Measurements from ENCODE around the gene CISH. TPM values are rescaled to one million over a fixed set of nuclear protein-coding genes. Genes with fewer than 3 reads are reported as not detected.

The CISH gene
- total and polyA plus RNA-seq, 2 of the 4 experiments (the other 2 are of a cell fraction), result 0.90 to 4.0 TPM

DNA sequence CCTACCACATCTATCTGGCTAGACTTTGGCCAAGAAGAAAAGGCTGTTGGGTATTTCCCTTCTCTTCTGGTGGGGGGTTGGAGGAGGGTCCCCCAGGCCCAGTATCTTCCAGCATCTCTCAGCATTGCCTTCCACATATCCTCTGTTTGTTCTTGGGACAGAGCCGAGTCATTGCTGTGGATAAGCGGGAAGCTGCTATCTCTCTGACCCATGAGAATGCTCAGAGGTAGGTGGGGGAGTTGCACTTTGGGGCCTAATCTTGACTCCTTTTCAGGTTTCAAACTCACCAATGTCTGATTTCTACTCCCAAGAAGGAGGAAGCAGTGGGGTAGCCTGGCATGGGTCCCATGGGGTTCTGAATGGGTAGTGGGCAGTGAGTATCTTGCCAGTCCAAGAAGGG lies 34.2 kb downstream of the CISH start:
- no peak overlapping the region for H3K4me3 ChIP-seq (ENCODE audit: insufficient read depth, low read depth, low read length)
- dilution Hi-C loops (cut with HindIII; ENCODE audit: low sequenced_read_pairs, unreplicated experiment), result no loop called here
- ATAC-seq (ENCODE audit: low read depth) (no peak), DNase-seq (no peak)
- H3K79me1 ChIP-seq (ENCODE audit: low read depth in 1 of 2, low read length in 2 of 2), result peaks cover 0 to 5% of the 10 kb centered on the region in 2 experiments; a peak in 1 of 4 replicates
- H4K20me1 ChIP-seq (ENCODE audit: insufficient read depth, low read length), result no peaks in the 10 kb centered on the region
- no peak overlapping the region for H3K4me2 ChIP-seq (ENCODE audit: low read depth, low read length)
- in situ Hi-C loops (cut with MboI; ENCODE audit: low sequenced_read_pairs), result no loop called here
- H2BK15ac ChIP-seq (ENCODE audit: low read depth, low read length), result no peak overlapping the region
- no peak overlapping the region for H3K27ac ChIP-seq (ENCODE audit: insufficient read depth, low read length)
- no peak for TF ChIP-seq RFX5 (IDR thresholded peaks at IDR 0.05; ENCODE audit: low read depth, low read length)
- TF ChIP-seq, protein P1, sequence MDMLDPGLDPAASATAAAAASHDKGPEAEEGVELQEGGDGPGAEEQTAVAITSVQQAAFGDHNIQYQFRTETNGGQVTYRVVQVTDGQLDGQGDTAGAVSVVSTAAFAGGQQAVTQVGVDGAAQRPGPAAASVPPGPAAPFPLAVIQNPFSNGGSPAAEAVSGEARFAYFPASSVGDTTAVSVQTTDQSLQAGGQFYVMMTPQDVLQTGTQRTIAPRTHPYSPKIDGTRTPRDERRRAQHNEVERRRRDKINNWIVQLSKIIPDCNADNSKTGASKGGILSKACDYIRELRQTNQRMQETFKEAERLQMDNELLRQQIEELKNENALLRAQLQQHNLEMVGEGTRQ (IDR thresholded peaks at IDR 0.05; ENCODE audit: low read depth, low read length), result no peak
- TF ChIP-seq POLR2A (IDR thresholded peaks at IDR 0.05; ENCODE audit: low read depth, low read length), result no peak
- TF ChIP-seq MXI1 (IDR thresholded peaks at IDR 0.05; ENCODE audit: borderline replicate concordance, low read depth, low read length), result no peak
- no peak for TF ChIP-seq CEBPB (IDR thresholded peaks at IDR 0.05; ENCODE audit: low read depth, low read length)
- no peak for TF ChIP-seq MAZ (IDR thresholded peaks at IDR 0.05; ENCODE audit: borderline replicate concordance, low read depth, low read length)
- no peak for TF ChIP-seq SMC3 (IDR thresholded peaks at IDR 0.05; ENCODE audit: low read depth, low read length)
- TF ChIP-seq RCOR1 (IDR thresholded peaks at IDR 0.05; ENCODE audit: insufficient replicate concordance, low read length), result no peak
- no peak for TF ChIP-seq CHD1 (IDR thresholded peaks at IDR 0.05; ENCODE audit: low read depth, low read length)
- no peak overlapping the region for H2BK120ac ChIP-seq (ENCODE audit: low read depth, low read length)
- no CpG with 5 or more reads among the region's 2 CpGs for WGBS, 2 experiments (ENCODE audit: extremely low coverage in 2 of 2, insufficient read length in 1 of 2)
- H2BK20ac ChIP-seq (ENCODE audit: low read depth, low read length), result no peak overlapping the region
- no peak overlapping the region for H4K8ac ChIP-seq (ENCODE audit: low read depth in 2 of 2, low read length in 2 of 2)
- no peak overlapping the region for H3K23ac ChIP-seq (ENCODE audit: low read depth, low read length)
- no peak overlapping the region for H2AK9ac ChIP-seq (replicated peaks; ENCODE audit: low read depth, low read length, poor library complexity)
- no peak overlapping the region for H2BK5ac ChIP-seq (ENCODE audit: low read depth, low read length, poor library complexity, severe bottlenecking)
- H3K4ac ChIP-seq (ENCODE audit: low read depth, low read length), result no peak overlapping the region
- H3K56ac ChIP-seq (ENCODE audit: extremely low read depth, insufficient read depth, low read length), result no peak overlapping the region
- H3K9me1 ChIP-seq (ENCODE audit: insufficient read depth, low read length), result peaks cover 11% of the 10 kb centered on the region; the same call in 1 of the 2 replicates
- intact Hi-C loops (cut with micrococcal nuclease), result no loop called here
- ChIA-PET CTCF (interaction anchor here (1.1 kb wide), 1 partner anchor 39 kb away, joined by 4 read pairs; no protein-coding TSS in a partner anchor), POLR2A (ENCODE audit: unreplicated experiment) (no interaction called here)
- no peak overlapping the region for H2AFZ ChIP-seq (replicated peaks; ENCODE audit: low read length, poor library complexity)
- H3K14ac ChIP-seq (replicated peaks; ENCODE audit: low read depth, low read length), result no peak overlapping the region
- no peak overlapping the region for H2AK5ac ChIP-seq (ENCODE audit: low read depth, low read length)
- peaks cover 58% of the 10 kb centered on the region; the same call in 1 of the 2 replicates for H3K36me3 ChIP-seq (ENCODE audit: control insufficient read depth, insufficient read depth, low read length)
- H3K18ac ChIP-seq (ENCODE audit: low read depth, low read length), result no peak overlapping the region
- no peak overlapping the region for H3K9ac ChIP-seq (ENCODE audit: low read depth, low read length)
- no TSS peak for BruUV-seq (replicated peaks)
- H4K5ac ChIP-seq (ENCODE audit: low read depth, low read length), result no peak overlapping the region
- H3K27me3 ChIP-seq (ENCODE audit: control insufficient read depth, insufficient read depth, low read length), result no peaks in the 10 kb centered on the region
- no peaks in the 10 kb centered on the region for H3K9me3 ChIP-seq (ENCODE audit: control insufficient read depth, insufficient read depth, low read length)
- H4K91ac ChIP-seq (ENCODE audit: insufficient read depth, low read depth, low read length), result no peak overlapping the region
- no peaks in the 10 kb centered on the region; the same call in 1 of the 2 replicates for H3K4me1 ChIP-seq (ENCODE audit: control insufficient read depth, insufficient read depth, low read length)
